Erythroblast (primary cell): ENCODE results near the gene JPH2.

Experiments
- DNase-seq, 2 experiments: peaks; one replicate each; lab custom pipeline; 2025; lab: John Stamatoyannopoulos, UW
- GATA1 ChIP-seq: IDR thresholded peaks from 2 replicates; pipeline ENCODE4 v1.6.1; 2011; ENCODE audit warnings: low read depth, mild to moderate bottlenecking, control low read depth, low read length, moderate library complexity
- POLR2A ChIP-seq: IDR thresholded peaks from 2 replicates; pipeline ENCODE4 v1.6.1; 2011; ENCODE audit warnings: mild to moderate bottlenecking, low read length

Gene JPH2

GRCh38 chr20:44123874-44124535 is 63.0 kb downstream of the JPH2 start:
- TF ChIP-seq POLR2A (no peak), GATA1 (no peak)
- no peak for DNase-seq

DNA sequence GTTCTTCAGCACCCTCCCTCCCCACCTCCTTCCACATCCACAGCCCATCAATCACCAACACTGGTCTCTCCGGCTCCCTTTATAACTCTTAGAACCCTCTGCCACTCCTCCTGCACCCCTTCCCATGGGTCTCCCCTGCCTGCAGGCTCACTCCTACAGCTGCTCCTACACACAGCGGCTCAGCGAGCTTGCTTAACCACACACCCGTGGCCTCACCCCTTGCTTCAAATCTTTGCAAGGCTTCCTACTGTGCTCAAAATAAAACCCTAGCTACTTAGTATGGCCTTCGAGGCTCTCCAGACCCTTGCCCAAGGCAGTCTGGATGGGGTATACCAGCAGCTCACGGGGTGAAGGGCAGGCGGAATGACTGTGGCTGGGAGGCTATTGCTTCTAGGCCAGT is 63.7 kb downstream of the JPH2 start:
- no peak for DNase-seq
- TF ChIP-seq POLR2A (no peak), GATA1 (no peak)

DNA sequence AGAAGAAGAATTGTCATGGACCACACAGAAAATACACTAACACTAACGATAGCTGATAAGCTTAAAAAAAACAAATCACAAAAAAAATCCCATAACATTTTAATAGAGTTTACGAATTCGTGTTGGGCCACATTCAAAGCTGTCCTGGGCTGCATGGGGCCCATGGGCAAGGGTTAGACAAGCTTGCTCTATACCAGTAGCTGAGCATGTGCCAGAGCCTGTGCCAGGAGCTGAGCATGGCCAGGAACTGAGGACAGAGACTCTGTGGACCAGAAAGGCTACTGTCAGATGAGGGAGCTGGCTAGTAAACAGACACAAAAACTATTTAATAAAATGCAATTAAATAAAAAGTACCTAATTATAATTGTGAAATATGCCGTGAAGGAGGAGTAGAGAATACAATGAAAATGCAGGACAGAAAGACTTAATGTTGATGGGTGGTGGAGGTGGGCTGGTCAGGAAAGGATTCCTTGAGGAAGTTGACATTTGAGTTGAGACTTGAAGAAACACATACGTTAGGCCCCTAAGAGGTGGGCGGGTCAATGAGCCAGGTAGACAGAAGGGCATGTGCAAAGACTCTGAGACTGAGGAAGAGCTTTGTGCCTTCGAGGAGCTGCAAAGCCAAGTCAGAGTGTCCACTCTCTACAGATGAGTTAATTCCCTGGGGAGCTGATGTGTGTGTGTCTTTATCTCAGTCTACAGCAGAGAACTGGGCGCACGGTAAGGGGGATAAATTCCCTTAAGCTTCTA is 66.1 kb downstream of the JPH2 start:
- no peak for TF ChIP-seq POLR2A
- no peak for TF ChIP-seq GATA1
- no peak for DNase-seq

GRCh38 chr20:44118185-44119033 is 68.6 kb downstream of the JPH2 start:
- DNase-seq, result no peak
- no peak for TF ChIP-seq GATA1
- TF ChIP-seq POLR2A, result no peak

- TF ChIP-seq GATA1 (no peak), POLR2A (no peak)
- no peak for DNase-seq
These were observed 69.4 kb downstream of the JPH2 start for GRCh38 chr20:44117296-44118184.

GRCh38 chr20:44115762-44116644 is 71.0 kb downstream of the JPH2 start:
- TF ChIP-seq GATA1, result no peak
- TF ChIP-seq POLR2A, result no peak

DNA sequence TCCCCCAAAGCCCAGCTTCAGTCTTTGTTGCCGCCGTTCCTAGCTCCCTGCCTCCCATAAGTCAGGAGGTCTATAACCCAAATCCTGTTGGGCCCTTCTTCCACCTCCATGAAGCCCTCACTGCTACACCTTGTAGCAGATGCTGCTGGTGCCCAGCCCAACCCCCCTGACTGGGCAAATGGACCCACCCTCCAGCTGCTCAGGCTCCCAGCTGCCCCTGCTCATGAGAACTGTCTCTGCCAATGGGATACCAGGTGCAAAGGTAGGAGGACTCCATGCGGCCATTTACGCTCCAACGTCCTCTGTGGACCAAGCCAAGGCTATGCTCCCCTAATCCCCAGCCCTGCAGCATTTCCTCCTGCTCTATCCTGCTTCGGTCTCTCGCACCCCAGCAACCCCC is 71.8 kb downstream of the JPH2 start:
- no peak for DNase-seq
- TF ChIP-seq POLR2A (no peak), GATA1 (no peak)

More at GRCh38 chr20:44115762-44116644, 71.0 kb downstream of the JPH2 start:
- no peak for DNase-seq

- TF ChIP-seq POLR2A (no peak), GATA1 (no peak)
These were observed 73.2 kb downstream of the JPH2 start for GRCh38 chr20:44113618-44114376.

DNA sequence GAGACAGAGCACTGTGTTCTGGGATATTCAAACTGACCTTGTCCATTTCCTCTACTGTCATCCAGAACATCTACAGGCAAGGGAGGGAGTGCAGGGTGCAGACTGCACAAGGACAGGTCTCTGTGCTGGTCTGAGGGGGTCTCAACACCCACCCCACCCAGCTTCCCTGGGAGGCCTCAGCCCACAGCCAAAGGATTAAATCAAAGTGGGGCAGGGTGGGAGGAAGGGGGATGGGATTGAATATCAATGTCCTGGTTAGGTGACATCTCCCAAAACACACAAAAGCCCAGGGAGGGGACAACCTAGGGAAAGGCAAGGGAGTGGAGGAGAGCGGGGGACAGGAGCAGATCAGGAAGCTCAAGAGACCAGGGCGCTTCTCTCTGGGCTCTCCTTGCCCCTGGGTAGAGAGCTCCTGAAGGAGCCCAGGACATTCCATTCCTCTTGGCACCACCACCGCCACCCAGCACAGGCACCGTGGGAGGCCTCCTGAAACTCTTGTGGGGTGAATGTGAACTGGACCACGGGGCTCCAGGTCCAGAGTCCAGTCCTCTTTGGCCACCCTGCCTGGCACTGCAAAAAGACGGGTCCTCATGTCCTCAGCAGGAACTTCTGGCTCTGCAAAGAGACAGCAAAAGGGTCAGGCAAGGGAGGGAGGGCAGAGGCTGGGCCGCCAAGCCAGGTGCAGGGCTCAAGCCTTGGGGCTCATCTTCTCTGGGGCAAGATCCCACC is 73.9 kb downstream of the JPH2 start:
- TF ChIP-seq GATA1, result no peak
- no peak for TF ChIP-seq POLR2A
- no peak for DNase-seq

More at GRCh38 chr20:44113618-44114376, 73.2 kb downstream of the JPH2 start:
- no peak for DNase-seq

GRCh38 chr20:44112456-44112855 is 74.5 kb downstream of the JPH2 start:
- TF ChIP-seq GATA1, result no peak
- TF ChIP-seq POLR2A, result no peak
- DNase-seq, result no peak
